Measurements from ENCODE around the gene IGFBP2. TPM values are rescaled to one million over a fixed set of nuclear protein-coding genes. Genes with fewer than 3 reads are reported as not detected.

The IGFBP2 gene
- total and polyA plus RNA-seq, 2 of the 8 experiments (the other 6 are each of a cell fraction or from before 2014, with no cell fraction given): 326 to 782 TPM

GRCh38 chr2:216665717-216666116 lies 32.5 kb downstream of the IGFBP2 start:
- Histone ChIP-seq H4K5ac (ENCODE audit: insufficient read length, low read depth, low read length) (no peak overlapping the region), H3K27me3 (replicated peaks in 1 of 4; ENCODE audit: control insufficient read depth in 3 of 4, extremely low read depth in 1 of 4, insufficient read depth in 3 of 4, low read length in 3 of 4) (no peaks in the 10 kb centered on the region), H3K14ac (ENCODE audit: insufficient read length) (no peak overlapping the region), H4K91ac (replicated peaks; ENCODE audit: insufficient read length, low read length) (no peak overlapping the region), H2BK15ac (ENCODE audit: low read length) (0 out of 2 replicates have a peak overlapping the region, but pooled peaks have one; percentile 63), H3K23ac (ENCODE audit: insufficient read length) (no peak overlapping the region), H4K20me1 (replicated peaks in 1 of 2; ENCODE audit: control insufficient read depth in 1 of 2, insufficient read depth in 2 of 2, low read length in 2 of 2) (peaks cover 3% of the 10 kb centered on the region in 2 experiments), H3K18ac (ENCODE audit: extremely low read depth, low read length) (peak overlapping the region; percentile 40; the same call in 1 of the 2 replicates), H3K27ac (ENCODE audit: low read depth, low read length) (no peak overlapping the region), H3K36me3 (ENCODE audit: control insufficient read depth in 2 of 4, insufficient read depth in 4 of 4, low read length in 3 of 4) (peaks cover 1 to 19% (median 10%) of the 10 kb centered on the region in 4 experiments; a peak in 6 of 8 replicates), H3K9me3 (ENCODE audit: insufficient read depth in 2 of 2, low read depth in 1 of 2, low read length in 1 of 2) (no peaks in the 10 kb centered on the region), H2BK20ac (ENCODE audit: low read length) (no peak overlapping the region), H3K56ac (replicated peaks; ENCODE audit: insufficient read length, low read depth, low read length) (no peak overlapping the region), H2BK12ac (ENCODE audit: low read depth, low read length) (no peak overlapping the region), H3K9ac (replicated peaks in 1 of 4; ENCODE audit: extremely low read depth in 1 of 4, low read depth in 3 of 4, low read length in 3 of 4) (no peak overlapping the region), H3K79me2 (ENCODE audit: control insufficient read depth in 1 of 2, insufficient read depth in 2 of 2, low read length in 2 of 2) (no peaks in the 10 kb centered on the region), H2AK5ac (ENCODE audit: low read depth, low read length) (0 out of 2 replicates have a peak overlapping the region, but pooled peaks have one; percentile 48), H3K79me1 (ENCODE audit: low read depth, low read length) (no peaks in the 10 kb centered on the region), H3K4me2 (ENCODE audit: insufficient read depth in 1 of 2, low read depth in 2 of 2, low read length in 2 of 2) (peak overlapping the region; percentile 7 to 29; a peak in 3 of 4 replicates), H3K4me1 (replicated peaks in 1 of 4; ENCODE audit: control insufficient read depth in 3 of 4, insufficient read depth in 4 of 4, low read length in 3 of 4) (peaks cover 0 to 13% (median 10%) of the 10 kb centered on the region in 4 experiments; a peak in 6 of 7 replicates), H2AFZ (ENCODE audit: low read length) (no peak overlapping the region), H3K4ac (replicated peaks; ENCODE audit: insufficient read length, low read depth, low read length) (no peak overlapping the region), H3K4me3 (ENCODE audit: extremely low read depth in 1 of 4, insufficient read depth in 2 of 4, low read depth in 3 of 4, low read length in 4 of 4) (peak overlapping the region in 1 of 4 experiments; percentile 3; a peak in 1 of 8 replicates), H4K8ac (ENCODE audit: extremely low read depth, insufficient read depth, low read length) (no peak overlapping the region), H3K23me2 (ENCODE audit: low read depth, low read length) (no peaks in the 10 kb centered on the region), H2BK5ac (ENCODE audit: low read depth, low read length) (no peak overlapping the region), H2BK120ac (replicated peaks; ENCODE audit: low read depth, low read length) (no peak overlapping the region)
- TF ChIP-seq MAX (IDR thresholded peaks at IDR 0.05): peak; percentile 39; the same call in 1 of the 2 replicates
- TF ChIP-seq RAD21 (IDR thresholded peaks at IDR 0.05 in 1 of 2, conservative IDR thresholded peaks at IDR 0.05 in 1 of 2; ENCODE audit: low read depth in 2 of 2, low read length in 2 of 2): peak; percentile 18 to 32
- TF ChIP-seq NANOG (IDR thresholded peaks at IDR 0.05; ENCODE audit: insufficient read depth, low read depth, low read length, poor library complexity, severe bottlenecking): peak; percentile 12
- TF ChIP-seq NRF1 (IDR thresholded peaks at IDR 0.05; ENCODE audit: low read depth, low read length): peak; percentile 42; the same call in 1 of the 2 replicates
- no peak for TF ChIP-seq USF2 (IDR thresholded peaks at IDR 0.05; ENCODE audit: low read length)
- 29% methylated on average over 12 of the region's 12 CpGs; no CpG with 5 or more reads in 1 of the 2 experiments for WGBS, 2 experiments (ENCODE audit: extremely low coverage in 1 of 2, insufficient coverage in 1 of 2, insufficient read length in 1 of 2, insufficient replicate concordance in 2 of 2, low coverage in 1 of 2, low lambda C conversion rate in 2 of 2, missing lambda C conversion rate in 1 of 2)
- DNase-seq (ENCODE audit: low read depth in 1 of 2, low spot score in 2 of 2): peak; percentile 84 to 86
- ChIA-PET CTCF (ENCODE audit: partially characterized antibody) (interaction anchor here (0.6 to 15.9 kb wide), 33 partner anchors 9 to 1726 kb away, joined by 3 to 493 read pairs (median 6); partner anchors contain the start of genes IGFBP2 and IGFBP5), POLR2A (ENCODE audit: partially characterized antibody) (interaction anchor here (0.6 to 3.7 kb wide), 13 partner anchors 10 to 1143 kb away, joined by 3 to 19 read pairs (median 5); partner anchors contain the start of genes IGFBP2 and RPL37A)
- FAIRE-seq: peak; percentile 69

Measured in H1 (cell line).